ENCODE data around the gene XXYLT1. TPM values are rescaled to one million over a fixed set of nuclear protein-coding genes. Genes with fewer than 3 reads are reported as not detected.
A peak's percentile ranks its signal among the peaks of the same experiment; 100 is the strongest.

XXYLT1 gene
- total and polyA plus RNA-seq, 12 donors, result 6.2 to 14.6 (median 9.3) TPM

DNA sequence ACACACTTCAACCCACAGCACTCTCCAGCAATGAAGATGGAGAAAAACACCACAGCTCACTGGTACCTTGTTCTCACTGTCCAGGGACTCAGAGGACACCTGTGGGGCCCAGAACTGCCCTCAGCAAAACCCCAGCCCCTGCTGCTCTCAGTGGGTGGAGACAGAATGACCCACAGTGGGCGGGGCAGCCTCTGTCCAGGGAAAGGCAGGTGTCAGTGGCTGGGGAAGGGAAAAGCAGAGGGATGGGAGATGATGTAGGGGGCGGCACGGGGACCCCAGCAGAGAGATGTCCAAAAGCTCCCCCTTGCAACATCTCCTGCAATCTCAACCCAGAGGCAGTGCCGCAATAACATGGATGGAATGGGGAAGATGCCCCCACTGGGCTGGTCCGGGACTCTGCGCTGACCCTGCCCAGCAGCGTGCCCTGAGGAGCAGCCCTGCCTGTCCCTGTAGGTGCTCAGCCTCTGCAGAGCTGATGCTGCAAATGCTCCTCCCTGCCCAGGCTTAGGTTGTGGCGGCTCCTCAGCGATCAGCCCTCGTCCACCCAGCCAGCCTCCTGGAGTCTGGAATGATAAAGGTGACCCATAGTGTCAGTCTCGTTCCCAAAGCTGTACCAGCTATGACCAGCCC, 193.9 kb downstream of the XXYLT1 start:
- H3K27me3 ChIP-seq, result no peaks in the 10 kb centered on the region
- H3K9me3 ChIP-seq (replicated peaks in 1 of 3), result no peaks in the 10 kb centered on the region
- TF ChIP-seq POLR2A (IDR thresholded peaks at IDR 0.05), result no peak
- TF ChIP-seq, protein P1, sequence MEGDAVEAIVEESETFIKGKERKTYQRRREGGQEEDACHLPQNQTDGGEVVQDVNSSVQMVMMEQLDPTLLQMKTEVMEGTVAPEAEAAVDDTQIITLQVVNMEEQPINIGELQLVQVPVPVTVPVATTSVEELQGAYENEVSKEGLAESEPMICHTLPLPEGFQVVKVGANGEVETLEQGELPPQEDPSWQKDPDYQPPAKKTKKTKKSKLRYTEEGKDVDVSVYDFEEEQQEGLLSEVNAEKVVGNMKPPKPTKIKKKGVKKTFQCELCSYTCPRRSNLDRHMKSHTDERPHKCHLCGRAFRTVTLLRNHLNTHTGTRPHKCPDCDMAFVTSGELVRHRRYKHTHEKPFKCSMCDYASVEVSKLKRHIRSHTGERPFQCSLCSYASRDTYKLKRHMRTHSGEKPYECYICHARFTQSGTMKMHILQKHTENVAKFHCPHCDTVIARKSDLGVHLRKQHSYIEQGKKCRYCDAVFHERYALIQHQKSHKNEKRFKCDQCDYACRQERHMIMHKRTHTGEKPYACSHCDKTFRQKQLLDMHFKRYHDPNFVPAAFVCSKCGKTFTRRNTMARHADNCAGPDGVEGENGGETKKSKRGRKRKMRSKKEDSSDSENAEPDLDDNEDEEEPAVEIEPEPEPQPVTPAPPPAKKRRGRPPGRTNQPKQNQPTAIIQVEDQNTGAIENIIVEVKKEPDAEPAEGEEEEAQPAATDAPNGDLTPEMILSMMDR (IDR thresholded peaks at IDR 0.05), result no peak
- H3K27ac ChIP-seq, result no peak overlapping the region
- no peaks in the 10 kb centered on the region for H3K36me3 ChIP-seq (replicated peaks in 1 of 2)
- intact Hi-C loops (cut with DNase I), result no loop called here
- 88 to 98% (median 94%) methylated on average over 5 to 11 of the region's 11 CpGs for WGBS, 4 donors
- H3K4me1 ChIP-seq (replicated peaks in 1 of 2), result peaks cover 0 to 3% of the 10 kb centered on the region in 2 donors
- H3K4me3 ChIP-seq, result no peak overlapping the region
- no peak for DNase-seq

DNA sequence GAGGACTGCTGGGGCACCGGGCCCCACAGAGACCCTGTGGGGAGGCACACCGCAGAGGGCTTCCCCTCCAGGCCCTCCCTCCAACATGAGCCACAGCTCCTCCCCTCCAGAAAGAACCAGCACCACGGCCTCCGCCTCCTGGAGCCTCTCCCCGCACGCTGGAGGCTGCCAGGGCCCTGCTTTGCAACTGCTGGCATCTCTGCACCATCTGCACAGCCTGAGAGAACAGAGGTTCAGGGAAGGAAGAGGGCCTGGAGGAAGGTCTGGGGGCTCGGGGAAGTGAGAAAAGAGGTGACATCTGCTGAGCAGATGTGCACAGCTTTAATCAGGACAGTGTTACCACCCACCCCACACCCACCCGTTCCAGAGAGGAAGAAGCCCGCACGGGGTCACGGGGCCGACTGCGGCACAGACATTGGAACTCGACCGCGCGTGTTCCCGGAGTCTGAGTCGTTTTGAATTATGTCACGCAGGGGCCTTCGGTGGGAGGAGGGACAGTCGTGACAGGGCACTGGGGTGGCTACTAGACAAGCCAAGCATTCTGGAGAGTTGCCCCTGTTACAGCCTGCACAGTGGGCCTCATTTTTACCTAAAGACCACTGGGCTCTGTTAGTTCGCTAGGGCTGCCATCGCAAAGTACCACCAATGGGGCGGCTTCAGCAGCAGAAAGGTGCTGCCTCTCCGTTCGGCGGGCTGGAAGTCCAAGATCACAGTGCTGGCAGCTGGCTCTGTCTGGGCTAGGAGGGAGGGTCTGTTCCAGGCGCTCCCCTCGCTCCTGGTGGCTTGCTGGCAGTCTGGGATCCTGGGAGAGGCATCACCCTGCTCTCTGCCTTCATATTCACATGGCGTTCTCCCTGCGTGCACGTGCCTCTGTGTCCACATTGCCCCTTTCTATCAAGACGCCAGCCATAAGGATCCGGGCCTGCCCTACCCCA, 194.8 kb downstream of the XXYLT1 start:
- H3K27ac ChIP-seq, result no peak overlapping the region
- no peak for TF ChIP-seq POLR2A (IDR thresholded peaks at IDR 0.05)
- TF ChIP-seq, protein P1 (IDR thresholded peaks at IDR 0.05), result no peak
- peaks cover 0 to 3% of the 10 kb centered on the region in 2 donors for H3K4me1 ChIP-seq (replicated peaks in 1 of 2)
- no peaks in the 10 kb centered on the region for H3K36me3 ChIP-seq (replicated peaks in 1 of 2)
- WGBS, 4 donors, result 85 to 90% (median 87%) methylated on average over 29 to 35 of the region's 35 CpGs
- no peak overlapping the region for H3K4me3 ChIP-seq
- H3K9me3 ChIP-seq (replicated peaks in 1 of 3), result no peaks in the 10 kb centered on the region
- no peaks in the 10 kb centered on the region for H3K27me3 ChIP-seq
- DNase-seq, result peak in 1 of 7 donors; percentile 2
- intact Hi-C loops (cut with DNase I), result no loop called here

DNA sequence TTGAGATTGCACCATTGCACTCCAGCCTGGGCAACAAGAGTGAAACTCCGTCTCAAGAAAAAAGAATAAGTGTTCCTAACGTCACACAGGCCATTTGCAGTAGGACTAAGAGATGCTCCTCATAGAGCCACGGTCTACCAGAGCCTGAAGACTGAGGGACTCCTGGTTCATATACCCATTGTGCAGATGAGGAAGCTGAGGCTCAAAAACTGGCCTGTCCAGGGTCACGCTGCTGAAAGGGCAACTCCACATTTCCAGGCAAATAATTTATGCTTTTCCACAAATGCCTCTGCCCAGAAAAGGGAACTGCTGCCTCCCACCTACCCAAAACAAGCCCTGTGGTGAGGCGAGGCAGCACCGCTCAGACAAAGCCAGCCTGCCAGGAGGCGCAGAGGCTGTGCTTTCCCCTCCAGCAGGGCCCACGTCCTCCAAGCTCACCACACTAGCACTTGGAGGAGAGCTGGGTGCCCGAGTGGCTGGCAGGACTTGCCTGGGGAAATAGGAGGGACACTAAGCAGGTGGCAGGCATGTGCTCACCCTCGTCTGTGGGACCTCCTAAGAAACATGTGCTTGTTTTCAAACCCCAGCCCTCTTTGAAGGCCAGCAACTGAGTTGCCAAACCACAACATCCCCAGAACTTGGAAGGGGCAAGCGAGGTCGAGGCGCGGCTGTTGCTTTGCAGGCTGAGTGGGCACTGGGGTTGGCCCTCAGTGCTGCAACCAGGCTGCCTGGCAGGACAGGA, 195.6 kb downstream of the XXYLT1 start:
- H3K4me3 ChIP-seq, result no peak overlapping the region
- H3K27ac ChIP-seq, result no peak overlapping the region
- H3K27me3 ChIP-seq, result no peaks in the 10 kb centered on the region
- intact Hi-C loops (cut with DNase I), result no loop called here
- TF ChIP-seq, protein P1 (IDR thresholded peaks at IDR 0.05), result no peak
- TF ChIP-seq POLR2A (IDR thresholded peaks at IDR 0.05), result no peak
- DNase-seq, result peak in 1 of 7 donors; percentile 3
- WGBS, 4 donors, result 84 to 91% (median 89%) methylated on average over 8 to 14 of the region's 14 CpGs
- H3K9me3 ChIP-seq (replicated peaks in 1 of 3), result no peaks in the 10 kb centered on the region
- H3K4me1 ChIP-seq (replicated peaks in 1 of 2), result peaks cover 0 to 3% of the 10 kb centered on the region in 2 donors
- H3K36me3 ChIP-seq (replicated peaks in 1 of 2), result no peaks in the 10 kb centered on the region

Data from adrenal gland (tissue), 12 donors.